B cell (primary cell): ENCODE data around the gene STAG1.

Source experiments
- CTCF ChIP-seq: fragments of 200-600 bp; IDR thresholded peaks from one replicate; pipeline ENCODE4 v1.8.0; 2022; ENCODE audit warnings: antibody characterized with exemption, mild to moderate bottlenecking
- EZH2 ChIP-seq: IDR thresholded peaks from 2 replicates; pipeline ENCODE4 v1.6.1; 2012; ENCODE audit warnings: borderline replicate concordance, low read depth, mild to moderate bottlenecking, moderate library complexity, low read length; ENCODE audit not compliant: insufficient read depth, poor library complexity, severe bottlenecking

- no peak for TF ChIP-seq CTCF
- no peak for TF ChIP-seq EZH2
Observed at GRCh38 chr3:136624371-136624770, 127.8 kb downstream of the STAG1 start.
